PFSK-1 (cell line): ENCODE results near the gene APP.

ENCODE experiments used
- POLR2AphosphoS5 ChIP-seq: IDR thresholded peaks from 2 replicates; pipeline ENCODE4 v1.6.1; 2012; ENCODE audit warnings: low read depth, mild to moderate bottlenecking, control low read depth, low read length, moderate library complexity
- SIN3A ChIP-seq: IDR thresholded peaks from 2 replicates; pipeline ENCODE4 v1.6.1; 2012; ENCODE audit warnings: mild to moderate bottlenecking, low read length, moderate library complexity, borderline replicate concordance; ENCODE audit not compliant: insufficient read depth
- TAF1 ChIP-seq: IDR thresholded peaks from 2 replicates; pipeline ENCODE4 v1.6.1; 2012; ENCODE audit warnings: low read length, control low read depth, borderline replicate concordance; ENCODE audit not compliant: insufficient read depth
- TF ChIP-seq, protein P1 (sequence below), 2 experiments: IDR thresholded peaks; 2 replicates each; pipeline versions ENCODE4 v1.6.1 to v1.8.0; 2011 to 2012; ENCODE audit warnings: low read depth in 2 of 2, low read length in 2 of 2, control low read depth in 1 of 2, inconsistent platforms in 1 of 2, mild to moderate bottlenecking in 1 of 2, moderate library complexity in 1 of 2; ENCODE audit not compliant: insufficient read depth in 1 of 2

- TF ChIP-seq POLR2AphosphoS5: no peak
- TF ChIP-seq, protein P1, sequence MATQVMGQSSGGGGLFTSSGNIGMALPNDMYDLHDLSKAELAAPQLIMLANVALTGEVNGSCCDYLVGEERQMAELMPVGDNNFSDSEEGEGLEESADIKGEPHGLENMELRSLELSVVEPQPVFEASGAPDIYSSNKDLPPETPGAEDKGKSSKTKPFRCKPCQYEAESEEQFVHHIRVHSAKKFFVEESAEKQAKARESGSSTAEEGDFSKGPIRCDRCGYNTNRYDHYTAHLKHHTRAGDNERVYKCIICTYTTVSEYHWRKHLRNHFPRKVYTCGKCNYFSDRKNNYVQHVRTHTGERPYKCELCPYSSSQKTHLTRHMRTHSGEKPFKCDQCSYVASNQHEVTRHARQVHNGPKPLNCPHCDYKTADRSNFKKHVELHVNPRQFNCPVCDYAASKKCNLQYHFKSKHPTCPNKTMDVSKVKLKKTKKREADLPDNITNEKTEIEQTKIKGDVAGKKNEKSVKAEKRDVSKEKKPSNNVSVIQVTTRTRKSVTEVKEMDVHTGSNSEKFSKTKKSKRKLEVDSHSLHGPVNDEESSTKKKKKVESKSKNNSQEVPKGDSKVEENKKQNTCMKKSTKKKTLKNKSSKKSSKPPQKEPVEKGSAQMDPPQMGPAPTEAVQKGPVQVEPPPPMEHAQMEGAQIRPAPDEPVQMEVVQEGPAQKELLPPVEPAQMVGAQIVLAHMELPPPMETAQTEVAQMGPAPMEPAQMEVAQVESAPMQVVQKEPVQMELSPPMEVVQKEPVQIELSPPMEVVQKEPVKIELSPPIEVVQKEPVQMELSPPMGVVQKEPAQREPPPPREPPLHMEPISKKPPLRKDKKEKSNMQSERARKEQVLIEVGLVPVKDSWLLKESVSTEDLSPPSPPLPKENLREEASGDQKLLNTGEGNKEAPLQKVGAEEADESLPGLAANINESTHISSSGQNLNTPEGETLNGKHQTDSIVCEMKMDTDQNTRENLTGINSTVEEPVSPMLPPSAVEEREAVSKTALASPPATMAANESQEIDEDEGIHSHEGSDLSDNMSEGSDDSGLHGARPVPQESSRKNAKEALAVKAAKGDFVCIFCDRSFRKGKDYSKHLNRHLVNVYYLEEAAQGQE (IDR thresholded peaks at IDR 0.05; ENCODE audit: insufficient read depth in 1 of 2, low read depth in 2 of 2, low read length in 2 of 2): peak in 1 of 2 experiments; percentile 83; a peak in 2 of 4 replicates
- TF ChIP-seq SIN3A: no peak
- TF ChIP-seq TAF1: no peak
Measured at GRCh38 chr21:26159869-26160268, 10.7 kb downstream of the APP start.
